Measurements from ENCODE around the gene TCF7L1.

DNA sequence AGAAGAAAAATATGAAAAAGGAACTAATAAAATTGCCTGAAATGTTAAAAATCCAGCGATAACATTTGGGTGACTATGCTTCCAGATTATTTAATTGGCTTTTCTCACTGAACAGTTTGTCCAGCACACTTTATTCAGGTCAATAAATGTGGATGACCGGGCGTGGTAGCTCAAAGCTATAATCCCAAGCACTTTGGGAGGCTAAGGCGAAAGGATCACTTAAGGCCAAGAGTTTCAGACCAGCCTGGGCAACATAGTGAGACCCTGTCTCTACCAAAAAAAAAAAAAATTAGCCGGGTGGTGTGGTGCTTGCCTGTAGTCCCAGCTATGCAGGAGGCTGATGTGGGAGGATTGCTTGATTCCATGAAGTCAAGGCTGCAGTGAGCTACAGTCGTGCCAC is 139.2 kb downstream of the TCF7L1 start:
- TF ChIP-seq CTCF (conservative IDR thresholded peaks at IDR 0.05; ENCODE audit: low read length) (no peak), EZH2phosphoT487 (IDR thresholded peaks at IDR 0.05; ENCODE audit: borderline replicate concordance, low read depth, low read length) (no peak)

Data from OCI-LY7 (cell line).